Upper lobe of right lung (tissue), 1 donor: Measurements from ENCODE around the gene DCD. TPM values are rescaled to one million over a fixed set of nuclear protein-coding genes. Genes with fewer than 3 reads are reported as not detected.

ENCODE experiments used
- ATAC-seq: fragments of 200-7000 bp; cut with Tn5 transposase; one replicate; pipeline ENCODE4 v1.9.1; 2020; ENCODE audit warnings: mild to moderate bottlenecking, moderate library complexity
- DNase-seq: peaks from one replicate; pipeline ENCODE4 v3.0.0-alpha.2; 2020
- H3K27ac ChIP-seq: fragments of 200-600 bp; one replicate; pipeline ENCODE4 v1.8.0; 2022
- H3K27me3 ChIP-seq: fragments of 200-600 bp; one replicate; pipeline ENCODE4 v1.8.0; 2022; ENCODE audit warnings: mild to moderate bottlenecking
- H3K36me3 ChIP-seq: fragments of 200-600 bp; one replicate; pipeline ENCODE4 v1.8.0; 2022
- H3K4me1 ChIP-seq: fragments of 200-600 bp; one replicate; pipeline ENCODE4 v1.8.0; 2022
- H3K4me3 ChIP-seq: fragments of 200-600 bp; one replicate; pipeline ENCODE4 v1.8.0; 2022; ENCODE audit warnings: mild to moderate bottlenecking
- H3K9me3 ChIP-seq: fragments of 200-600 bp; one replicate; pipeline ENCODE4 v1.8.0; 2022
- intact Hi-C: fragments of 100-400 bp; cut with DNase I; formaldehyde crosslinking; loops from one replicate; pipeline ENCODE4 v1.11.0; 2022
- long read RNA-seq: library from polyadenylated mRNA; unstranded; transcript quantifications from one replicate; pipeline ENCODE4 v2.0.0, GENCODE V29; 2021
- total RNA-seq: library from RNA; stranded (reverse); fragmentation: NEBNext Ultra II Directional; extraction: Animal tissue kit (Norgen Biotek cat#: 25700); gene quantifications from one replicate; pipeline ENCODE4 v1.2.1, GENCODE V29; 2021
- TF ChIP-seq, protein P1 (sequence below): fragments of 200-600 bp; IDR thresholded peaks from one replicate; pipeline ENCODE4 v1.8.0; 2022; ENCODE audit warnings: antibody characterized with exemption
- donor health status: DM: no; HTN: yes; CAD: no; lungs with severe emphysema.

DCD gene, protein sequence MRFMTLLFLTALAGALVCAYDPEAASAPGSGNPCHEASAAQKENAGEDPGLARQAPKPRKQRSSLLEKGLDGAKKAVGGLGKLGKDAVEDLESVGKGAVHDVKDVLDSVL
- total RNA-seq, result not detected
- long read RNA-seq, result 0 reads

DNA sequence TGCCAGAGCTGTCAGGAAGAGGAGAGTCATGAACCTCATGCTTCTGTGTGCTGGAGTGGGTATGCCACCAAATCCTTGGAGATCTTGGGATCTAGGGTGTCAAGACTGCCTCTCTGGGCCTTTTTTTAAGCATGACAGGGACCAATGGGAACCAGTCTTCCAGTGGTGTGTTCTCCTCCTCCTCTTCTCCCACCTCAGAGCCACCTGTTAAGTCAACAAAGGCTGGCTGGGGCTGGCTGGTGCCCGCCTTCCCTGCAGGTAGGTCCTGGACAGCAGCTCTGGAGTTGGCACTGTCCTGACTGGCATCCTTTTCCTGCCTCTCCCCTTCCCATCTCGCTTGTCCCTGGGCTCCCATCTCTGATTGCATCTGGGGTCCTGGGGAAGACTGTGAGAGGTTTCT is at the start of gene DCD:
Gene DCD, minus strand, starts transcription at position 101 of the 400 bp plus-strand sequence. Its CDS starts 62 bp downstream, at position 39.
- intact Hi-C loops, result no loop called here

DNA sequence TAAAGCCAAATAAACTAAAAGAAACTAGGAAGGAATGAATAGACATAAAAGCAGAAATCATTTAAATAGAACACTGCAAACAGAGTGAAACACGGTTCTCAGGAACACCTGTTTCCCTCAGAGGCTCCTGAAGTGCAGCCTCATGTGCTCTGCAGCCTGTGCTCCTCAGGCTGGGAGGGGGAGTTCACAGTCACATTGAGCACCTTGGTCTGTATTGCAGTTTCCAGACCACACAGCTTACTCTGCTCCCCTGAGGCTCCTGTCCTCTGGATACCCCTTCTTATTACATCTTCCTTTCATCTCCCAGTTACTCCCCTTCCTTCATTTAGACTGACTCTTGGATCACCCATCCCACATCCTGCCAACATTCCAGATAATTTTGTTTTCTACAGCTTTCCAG is 49.7 kb upstream of the DCD start:
- Histone ChIP-seq H3K4me1 (no peaks in the 10 kb centered on the region), H3K27ac (no peak overlapping the region), H3K36me3 (no peaks in the 10 kb centered on the region), H3K4me3 (no peak overlapping the region), H3K27me3 (no peaks in the 10 kb centered on the region), H3K9me3 (no peaks in the 10 kb centered on the region)
- intact Hi-C loops, result no loop called here
- TF ChIP-seq, protein P1, sequence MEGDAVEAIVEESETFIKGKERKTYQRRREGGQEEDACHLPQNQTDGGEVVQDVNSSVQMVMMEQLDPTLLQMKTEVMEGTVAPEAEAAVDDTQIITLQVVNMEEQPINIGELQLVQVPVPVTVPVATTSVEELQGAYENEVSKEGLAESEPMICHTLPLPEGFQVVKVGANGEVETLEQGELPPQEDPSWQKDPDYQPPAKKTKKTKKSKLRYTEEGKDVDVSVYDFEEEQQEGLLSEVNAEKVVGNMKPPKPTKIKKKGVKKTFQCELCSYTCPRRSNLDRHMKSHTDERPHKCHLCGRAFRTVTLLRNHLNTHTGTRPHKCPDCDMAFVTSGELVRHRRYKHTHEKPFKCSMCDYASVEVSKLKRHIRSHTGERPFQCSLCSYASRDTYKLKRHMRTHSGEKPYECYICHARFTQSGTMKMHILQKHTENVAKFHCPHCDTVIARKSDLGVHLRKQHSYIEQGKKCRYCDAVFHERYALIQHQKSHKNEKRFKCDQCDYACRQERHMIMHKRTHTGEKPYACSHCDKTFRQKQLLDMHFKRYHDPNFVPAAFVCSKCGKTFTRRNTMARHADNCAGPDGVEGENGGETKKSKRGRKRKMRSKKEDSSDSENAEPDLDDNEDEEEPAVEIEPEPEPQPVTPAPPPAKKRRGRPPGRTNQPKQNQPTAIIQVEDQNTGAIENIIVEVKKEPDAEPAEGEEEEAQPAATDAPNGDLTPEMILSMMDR, result no peak
- DNase-seq, result no peak
- no peak for ATAC-seq

More for the DNA sequence above, at the start of gene DCD:
- DNase-seq (no peak), ATAC-seq (no peak)
- Histone ChIP-seq H3K9me3 (no peaks in the 10 kb centered on the region), H3K36me3 (no peaks in the 10 kb centered on the region), H3K4me1 (no peaks in the 10 kb centered on the region), H3K27ac (no peak within 1 kb of the TSS), H3K27me3 (peaks cover 15% of the 10 kb centered on the region), H3K4me3 (no peak within 1 kb of the TSS)
- TF ChIP-seq, protein P1, result no peak

DNA sequence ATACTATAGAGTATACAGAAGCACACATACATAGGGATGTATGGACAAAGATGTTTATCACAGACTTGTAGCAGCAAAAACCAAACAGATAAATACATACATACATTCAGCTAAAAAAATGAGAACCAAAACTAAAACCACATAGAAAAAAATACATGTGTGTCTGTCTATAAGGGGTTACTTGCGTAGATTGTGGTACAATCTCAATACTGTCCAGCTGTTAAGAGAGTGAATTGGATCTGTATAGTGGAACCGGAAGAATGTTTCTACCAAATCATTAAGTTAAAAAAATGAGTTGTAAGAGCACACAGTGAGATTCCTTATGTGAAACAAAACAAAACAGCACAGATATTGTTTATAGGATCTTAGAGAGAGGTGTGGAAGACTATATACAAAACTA is 44.2 kb upstream of the DCD start:
- TF ChIP-seq, protein P1, result no peak
- H3K27ac ChIP-seq, result no peak overlapping the region
- no peaks in the 10 kb centered on the region for H3K36me3 ChIP-seq
- no peak overlapping the region for H3K4me3 ChIP-seq
- H3K9me3 ChIP-seq, result no peaks in the 10 kb centered on the region
- DNase-seq (no peak), ATAC-seq (no peak)
- no peaks in the 10 kb centered on the region for H3K27me3 ChIP-seq
- H3K4me1 ChIP-seq, result no peaks in the 10 kb centered on the region
- intact Hi-C loops, result no loop called here

DNA sequence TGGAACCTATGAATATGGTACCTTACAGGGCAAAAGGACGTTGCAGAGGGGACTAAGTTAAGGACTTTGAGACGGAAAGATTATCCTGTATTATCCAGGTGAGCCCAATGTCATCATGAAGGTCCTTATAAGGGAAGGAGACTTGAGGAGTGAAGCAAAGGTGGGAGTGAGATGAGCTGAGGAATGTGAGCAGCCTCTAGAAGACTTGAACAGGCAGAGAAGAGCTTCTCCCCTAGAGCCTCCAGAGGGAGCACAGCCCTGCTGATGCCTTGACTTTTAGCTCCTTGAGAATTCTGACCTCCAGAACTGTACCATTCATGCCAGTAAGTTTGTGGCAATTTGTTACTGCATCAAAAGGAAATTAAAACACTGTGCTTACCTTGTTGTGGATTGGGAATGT is 41.8 kb upstream of the DCD start:
- intact Hi-C loops, result no loop called here
- ATAC-seq (no peak), DNase-seq (no peak)
- no peaks in the 10 kb centered on the region for H3K4me1 ChIP-seq
- H3K27ac ChIP-seq, result no peak overlapping the region
- no peaks in the 10 kb centered on the region for H3K36me3 ChIP-seq
- TF ChIP-seq, protein P1, result no peak
- no peak overlapping the region for H3K4me3 ChIP-seq
- peaks cover 2% of the 10 kb centered on the region for H3K27me3 ChIP-seq
- H3K9me3 ChIP-seq, result no peaks in the 10 kb centered on the region

DNA sequence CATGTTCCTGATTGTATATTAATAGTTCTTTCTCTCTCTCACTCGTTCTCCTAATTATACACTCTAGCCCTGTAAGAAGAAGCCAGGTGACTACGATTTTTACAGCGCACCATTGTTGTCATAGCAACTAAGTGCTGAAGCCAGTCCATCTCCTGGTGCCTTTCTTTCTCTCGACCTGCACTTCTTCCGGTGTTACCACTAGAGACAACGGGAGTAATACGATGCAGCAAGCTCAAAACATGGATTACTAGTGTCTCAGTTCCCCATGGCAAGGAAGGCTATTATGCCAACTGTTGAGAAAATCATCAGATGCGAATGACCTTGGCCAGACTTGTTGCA is 40.8 kb upstream of the DCD start:
- Histone ChIP-seq H3K9me3 (no peaks in the 10 kb centered on the region), H3K27ac (no peak overlapping the region), H3K4me3 (no peak overlapping the region), H3K36me3 (no peaks in the 10 kb centered on the region), H3K27me3 (peaks cover 6% of the 10 kb centered on the region), H3K4me1 (no peaks in the 10 kb centered on the region)
- TF ChIP-seq, protein P1, result no peak
- DNase-seq, result no peak
- no peak for ATAC-seq
- intact Hi-C loops, result no loop called here
